HuH-7 (cell line): ENCODE measurements around the gene RGS19.

Experiments used
- DNase-seq: peaks from one replicate; pipeline ENCODE4 v3.0.0; 2011; ENCODE audit warnings: low spot score

Gene RGS19

DNA sequence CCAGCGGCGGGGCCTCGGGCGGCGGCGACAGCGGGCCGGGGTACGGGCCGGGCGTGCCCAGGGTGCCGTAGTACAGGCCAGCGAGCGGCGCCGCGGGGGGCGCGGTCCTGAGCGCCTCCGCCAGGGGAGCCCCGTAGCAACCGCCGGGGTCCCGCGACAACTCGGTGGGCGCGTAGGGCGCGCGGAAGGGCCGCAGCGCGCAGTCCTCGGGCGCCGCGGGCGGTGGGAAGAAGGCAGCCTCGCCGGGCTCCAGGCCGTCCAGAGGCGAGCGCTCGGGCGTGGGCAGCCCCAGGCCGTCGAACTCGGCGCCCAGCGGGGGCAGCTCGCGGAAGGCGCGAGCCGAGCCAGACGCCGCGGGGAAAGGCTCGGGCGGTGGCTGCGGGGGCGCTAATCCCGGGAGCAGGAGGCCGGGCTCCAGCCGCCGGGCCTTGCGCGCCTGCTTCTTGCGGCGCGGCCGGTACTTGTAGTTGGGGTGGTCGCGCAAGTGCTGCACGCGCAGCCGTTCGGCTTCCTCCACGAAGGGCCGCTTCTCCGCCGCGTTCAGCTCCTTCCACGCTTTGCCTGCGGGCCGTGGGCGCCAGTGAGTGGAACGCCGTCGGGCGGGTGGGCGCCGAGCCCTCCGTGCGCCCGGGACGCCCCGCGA is 30.8 kb downstream of the RGS19 start:
- no peak for DNase-seq

GRCh38 chr20:64047968-64048401 is 31.3 kb downstream of the RGS19 start:
- no peak for DNase-seq

- DNase-seq = no peak
Observed at GRCh38 chr20:64047046-64047389, 32.3 kb downstream of the RGS19 start.

GRCh38 chr20:64045346-64046011 is 33.8 kb downstream of the RGS19 start:
- no peak for DNase-seq

DNA sequence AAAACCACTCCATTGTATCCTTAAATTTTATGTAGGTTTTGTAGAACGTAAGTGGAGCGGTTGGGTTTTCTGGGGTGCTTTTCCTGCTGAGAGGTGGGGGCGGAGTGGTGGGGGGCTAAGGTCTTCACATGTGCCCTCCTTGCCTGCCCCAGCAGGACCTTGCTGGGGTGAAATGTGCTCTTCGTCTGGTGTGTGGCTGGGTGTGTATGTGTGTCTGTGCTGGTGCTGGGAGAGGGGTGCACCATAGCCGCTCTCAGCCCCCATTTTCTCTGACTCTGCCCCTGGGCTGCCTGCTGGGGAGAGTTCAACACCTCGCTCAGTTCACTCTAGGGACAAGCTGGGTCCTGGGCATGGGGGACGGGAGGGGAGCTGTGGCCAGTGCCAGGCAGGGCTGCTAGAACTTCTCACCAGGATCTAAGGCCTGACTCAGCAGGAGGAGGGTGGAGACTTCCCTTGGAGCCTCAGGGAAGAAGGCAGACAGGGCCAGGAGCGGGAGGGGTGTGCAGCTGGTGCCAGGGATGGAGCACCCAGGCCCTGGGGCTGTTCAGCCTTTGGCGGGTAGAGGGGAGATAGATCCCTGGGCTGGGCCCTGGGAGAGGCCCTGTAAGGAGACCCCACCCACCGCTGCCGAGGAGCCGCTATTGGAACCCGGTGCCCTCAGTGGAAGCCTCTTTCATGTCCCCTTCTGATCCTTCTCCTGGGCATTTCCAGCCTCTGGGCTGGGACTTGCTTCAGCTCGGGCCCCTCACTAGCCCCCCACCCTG is 34.7 kb downstream of the RGS19 start:
- DNase-seq = no peak

DNA sequence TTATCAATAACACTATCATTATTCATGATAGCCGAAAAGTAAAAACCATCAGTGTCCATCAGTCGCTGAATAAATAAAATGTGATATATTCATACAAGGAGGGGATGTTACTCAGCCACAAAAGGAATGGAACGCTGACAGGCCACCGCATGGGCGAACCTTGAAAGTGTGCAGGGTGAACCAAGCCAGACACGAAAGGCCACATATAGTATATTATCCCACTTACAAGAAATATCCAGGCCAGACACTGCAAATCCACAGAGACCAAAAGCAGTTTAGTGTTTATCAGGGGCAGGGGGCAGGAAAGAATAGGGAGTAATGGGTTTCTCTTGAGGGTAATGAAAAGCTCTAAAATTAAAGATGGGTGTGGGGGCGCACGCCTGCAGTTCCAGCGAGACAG is 35.5 kb downstream of the RGS19 start:
- DNase-seq = no peak

GRCh38 chr20:64042054-64042781 is 37.1 kb downstream of the RGS19 start:
- no peak for DNase-seq

- no peak for DNase-seq
Observed at GRCh38 chr20:64041781-64042053, 37.6 kb downstream of the RGS19 start.

GRCh38 chr20:64041040-64041780 is 38.1 kb downstream of the RGS19 start:
- no peak for DNase-seq

GRCh38 chr20:64040231-64041039 is 38.9 kb downstream of the RGS19 start:
- no peak for DNase-seq

DNA sequence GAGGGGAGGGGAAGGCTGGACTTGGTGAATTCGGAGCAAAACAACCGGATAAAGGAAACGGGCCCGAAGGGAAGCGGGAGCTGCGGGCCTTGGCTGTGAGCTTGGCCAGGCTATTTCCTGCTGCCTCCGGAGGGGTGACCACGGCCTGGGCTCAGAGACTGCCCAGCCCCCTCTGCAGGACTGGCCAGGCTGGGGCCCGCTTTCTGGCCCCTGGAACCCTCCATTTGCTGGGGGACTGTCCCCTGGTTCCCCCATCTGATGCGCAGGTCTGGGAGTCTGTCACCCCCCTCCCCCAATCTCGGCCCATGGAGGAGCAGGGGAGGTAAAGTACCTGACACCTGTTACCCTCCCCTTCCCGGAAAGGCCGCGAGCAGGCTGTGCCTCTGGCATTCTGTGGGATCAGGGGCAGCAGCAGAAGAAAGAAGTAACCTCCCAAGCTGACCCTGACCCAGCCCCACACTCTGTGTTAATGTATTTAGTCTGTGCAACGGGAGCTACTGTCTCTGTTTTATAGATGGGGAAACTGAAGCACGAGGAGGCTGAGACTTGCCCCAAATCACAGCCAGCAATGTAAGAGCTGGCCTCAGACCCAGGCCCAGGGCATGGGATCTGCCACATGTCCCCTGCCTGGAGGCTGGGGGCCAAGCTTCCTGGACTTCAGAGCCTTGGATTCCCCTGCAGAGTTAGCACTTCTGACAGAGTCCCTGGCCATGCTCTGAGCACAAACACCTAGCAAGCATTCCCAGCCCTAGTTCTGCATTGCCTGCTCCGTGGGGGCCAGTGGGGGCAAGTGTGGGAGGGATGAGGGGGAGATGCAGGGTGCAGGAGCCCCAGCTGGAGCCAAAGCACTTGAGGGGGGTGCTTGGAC is 39.8 kb downstream of the RGS19 start:
- DNase-seq = peak; percentile 64

DNA sequence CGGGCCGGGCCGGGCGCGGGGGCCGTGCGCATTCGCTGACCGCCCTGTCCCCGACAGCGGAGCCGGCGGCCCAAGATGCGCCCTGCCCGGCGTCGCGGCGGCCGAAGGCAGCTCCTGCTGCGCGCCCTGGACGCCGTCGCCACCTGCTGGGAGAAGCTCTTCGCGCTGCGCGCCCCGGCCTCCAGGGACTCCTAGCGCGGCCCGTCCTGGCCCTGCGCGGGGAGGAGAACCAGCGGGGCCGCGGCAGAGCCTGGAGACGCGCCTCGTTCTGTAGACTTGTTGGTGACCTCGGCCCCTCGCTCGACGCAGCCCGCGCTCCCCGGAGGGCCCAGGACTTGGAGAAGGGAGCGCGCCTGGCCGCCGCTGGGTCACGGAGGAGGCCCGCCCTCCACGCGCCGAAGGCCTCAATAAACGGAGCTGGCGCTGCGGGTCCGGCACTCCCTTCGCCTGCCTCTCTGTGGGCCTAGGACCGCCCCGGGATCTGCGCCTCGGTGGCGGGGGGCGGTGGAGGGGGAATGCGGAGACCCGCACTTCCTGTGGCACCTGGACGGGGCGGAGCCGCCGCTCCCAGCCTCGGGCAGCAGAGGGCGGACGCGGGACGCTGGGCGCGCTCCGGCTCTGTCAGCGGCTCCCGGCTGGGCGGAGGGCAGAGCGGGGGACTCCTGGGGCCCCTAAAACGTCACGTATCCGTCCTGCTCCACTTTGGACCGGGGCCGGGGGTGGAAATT is 40.6 kb downstream of the RGS19 start:
- peak; percentile 98 for DNase-seq

- DNase-seq = peak; percentile 79
Observed at GRCh38 chr20:64038224-64038564, 41.1 kb downstream of the RGS19 start.

DNA sequence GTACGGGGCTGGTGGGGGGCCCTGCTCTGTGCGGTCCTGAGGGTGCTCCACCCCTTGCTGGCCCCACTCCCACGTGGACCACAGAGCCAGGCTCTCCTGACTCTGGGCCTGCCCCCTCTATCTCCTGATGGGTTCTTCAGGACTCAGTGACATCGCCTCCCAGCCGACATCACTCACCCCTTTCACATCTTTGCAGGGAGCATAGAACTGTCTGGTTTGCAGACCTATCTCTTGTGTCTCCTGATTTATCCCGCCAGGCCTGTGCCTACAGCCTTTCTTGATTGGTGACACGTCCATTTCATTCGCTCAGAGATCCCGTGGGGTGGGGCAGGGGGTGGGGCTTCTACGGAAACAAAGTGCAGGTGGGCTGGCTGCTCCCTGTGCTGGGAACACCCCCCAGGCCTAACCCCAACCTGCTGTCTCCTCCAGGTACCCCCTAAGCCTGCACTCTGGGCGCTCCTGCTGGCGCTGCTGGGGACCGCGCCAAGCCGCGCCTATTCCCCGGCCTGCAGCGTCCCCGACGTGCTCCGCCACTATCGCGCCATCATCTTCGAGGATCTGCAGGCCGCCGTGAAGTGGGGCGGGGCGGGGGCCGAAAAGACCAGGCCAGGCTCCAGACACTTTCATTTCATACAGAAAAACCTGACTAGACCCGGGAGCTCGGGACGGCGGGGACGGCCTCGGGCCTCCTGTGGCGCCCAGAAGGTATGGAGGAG is 41.7 kb downstream of the RGS19 start:
- DNase-seq = peak; percentile 79

DNA sequence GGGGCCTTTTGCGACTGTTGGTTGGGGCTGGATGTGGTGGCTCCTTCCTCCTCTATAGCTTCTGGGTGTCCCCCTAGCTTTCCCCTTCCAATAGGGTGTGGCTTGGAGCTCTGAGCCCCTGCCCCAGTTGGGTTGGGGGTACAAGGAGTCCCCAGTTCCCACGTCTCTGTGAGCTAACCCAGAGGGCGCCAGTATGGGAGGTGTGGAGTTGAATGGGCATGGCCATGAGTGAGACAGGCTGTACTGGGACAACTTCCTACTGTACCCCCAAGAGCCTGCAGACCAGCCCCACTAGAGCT is 42.2 kb downstream of the RGS19 start:
- no peak for DNase-seq

GRCh38 chr20:64036346-64037198 is 42.7 kb downstream of the RGS19 start:
- no peak for DNase-seq

DNA sequence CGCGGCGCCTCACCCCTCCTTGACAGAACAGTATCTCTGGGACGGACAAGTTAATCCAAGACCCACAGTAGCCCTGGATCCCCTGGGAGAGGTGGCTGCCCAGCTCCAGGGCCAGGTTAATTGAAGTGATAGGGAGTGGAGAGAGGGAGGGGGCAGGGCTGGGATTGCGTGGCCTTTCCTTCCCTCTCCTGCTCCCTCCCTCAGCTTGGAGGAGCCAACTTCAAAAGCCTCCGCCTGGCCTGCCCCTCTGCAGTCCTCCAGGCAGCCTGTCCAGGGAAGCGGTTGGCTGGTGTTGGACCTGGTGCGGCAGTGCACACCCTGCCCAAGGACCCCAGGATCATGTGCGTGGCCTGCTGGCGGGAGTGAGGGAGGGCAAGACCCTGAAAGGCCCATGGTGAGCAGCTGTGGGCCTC is 43.4 kb downstream of the RGS19 start, which contains the start of gene C20orf204:
TSS of gene C20orf204 (plus strand) at position 250 of the 413 bp plus-strand sequence. CDS start at position 392, 142 bp downstream.
- no peak for DNase-seq
